GM21526 (cell line): ENCODE results near the gene MDH1B.
A peak's percentile ranks its signal among the peaks of the same experiment; 100 is the strongest.
"Not testable (repeated sequence)": the region's sequence is repeated elsewhere in the genome, so short reads cannot be mapped to it uniquely, and the experiment has no call there.

Experiments used
- ATAC-seq: cut with Tn5 transposase; IDR thresholded peaks from one replicate; pipeline ENCODE4 v1.9.1; 2021; ENCODE audit warnings: moderate library complexity; ENCODE audit not compliant: unreplicated experiment, low FRiP score

The MDH1B gene

DNA sequence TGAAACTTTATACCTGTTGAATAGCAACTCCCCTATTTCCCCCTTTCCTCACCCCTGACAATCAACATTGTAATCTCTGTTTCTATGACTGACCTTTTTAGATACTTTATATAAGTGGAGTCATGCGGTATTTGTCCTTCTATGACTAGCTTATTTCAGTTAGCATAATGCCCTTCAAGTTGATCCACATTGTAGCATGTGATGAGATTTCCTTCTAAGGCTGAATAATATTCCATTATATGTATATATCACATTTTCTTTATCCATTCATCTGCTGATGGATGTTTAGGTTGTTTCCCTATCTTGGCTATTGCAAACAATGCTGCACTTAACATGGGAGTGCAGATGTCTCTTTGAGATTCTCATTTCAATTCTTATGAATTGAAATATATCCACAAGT lies 9.7 kb upstream of the MDH1B start:
- no peak for ATAC-seq

DNA sequence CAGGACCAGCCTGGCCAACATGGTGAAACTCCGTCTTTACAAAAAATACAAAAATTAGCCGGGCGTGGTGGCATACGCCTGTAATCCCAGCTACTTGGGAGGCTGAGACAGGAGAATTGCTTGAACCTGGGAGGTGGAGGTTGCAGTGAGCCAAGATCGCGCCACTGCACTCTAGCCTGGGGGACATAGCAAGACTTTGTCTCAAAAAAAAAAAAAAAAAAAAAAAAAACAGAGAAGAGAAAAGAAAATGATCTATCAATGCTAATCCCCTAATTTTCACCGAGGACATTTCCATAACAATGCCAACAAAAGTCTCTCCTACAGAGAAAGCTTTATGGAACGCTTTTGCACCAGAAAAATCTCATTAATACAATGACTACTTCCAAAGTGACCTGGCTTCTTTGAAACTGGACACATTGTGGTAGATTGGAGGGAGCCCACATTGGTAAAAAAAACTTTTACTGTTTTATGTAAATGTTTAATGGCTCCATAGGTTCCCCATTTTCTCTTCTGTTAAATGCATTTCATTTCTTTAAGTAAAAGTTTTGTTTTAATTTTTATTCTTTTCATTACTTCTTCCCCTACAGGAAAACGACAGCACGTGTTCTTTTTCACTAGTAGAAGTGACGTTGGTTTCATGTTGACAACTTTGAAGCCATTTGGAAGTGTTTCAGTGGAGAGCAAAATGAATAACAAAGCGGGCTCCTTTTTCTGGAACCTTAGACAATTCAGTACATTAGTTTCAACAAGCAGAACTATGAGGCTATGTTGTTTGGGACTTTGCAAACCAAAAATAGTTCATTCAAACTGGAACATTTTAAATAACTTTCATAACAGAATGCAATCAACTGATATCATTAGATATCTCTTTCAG lies 1.2 kb upstream of the MDH1B start:
- ATAC-seq: no peak

DNA sequence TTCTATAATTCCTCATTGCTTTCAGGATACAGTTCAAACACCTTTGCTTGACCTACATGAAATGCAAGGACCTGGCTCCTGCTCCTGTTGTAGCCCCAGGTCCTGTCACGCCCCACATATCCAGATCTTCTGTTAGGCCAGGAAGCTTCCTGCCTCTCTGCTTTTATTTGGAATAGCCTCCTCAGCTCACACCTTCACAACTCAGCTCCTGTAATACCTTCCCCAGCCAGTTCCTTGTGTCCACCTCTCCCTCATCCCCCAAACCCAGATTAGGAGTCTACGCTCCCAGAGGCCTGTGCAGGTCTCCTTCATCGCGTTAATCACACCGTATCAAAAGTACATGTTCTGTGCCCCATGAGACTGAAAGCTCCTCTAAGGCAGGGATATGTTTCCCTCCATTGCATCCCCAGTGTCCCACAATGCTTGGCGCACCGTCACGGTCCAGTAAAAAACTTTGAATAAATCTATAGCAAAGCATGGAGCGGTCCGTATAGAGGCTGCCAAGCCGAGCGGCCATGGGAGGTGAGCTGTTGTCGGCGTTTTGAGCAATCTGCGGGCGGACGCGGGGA lies 371 bp downstream of the MDH1B start:
- no peak for ATAC-seq

DNA sequence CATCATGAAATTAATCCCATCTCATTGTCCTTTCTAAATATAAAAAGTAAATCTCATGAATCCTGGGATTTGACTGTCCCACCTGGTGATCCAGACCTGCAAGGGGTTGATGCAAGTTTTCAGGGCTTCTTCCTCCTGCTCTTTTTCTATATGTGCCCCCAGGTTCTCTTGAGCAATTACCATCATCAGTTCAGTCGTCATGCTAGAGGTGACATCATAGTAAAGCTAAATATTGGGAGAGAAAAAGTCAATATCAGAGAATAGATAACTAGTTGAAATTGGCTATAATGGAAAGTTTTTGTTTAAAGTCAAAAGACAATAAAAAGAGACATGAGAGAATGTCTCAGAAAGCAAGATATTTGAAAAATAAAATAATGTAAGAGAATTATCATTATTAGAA lies 8.3 kb downstream of the MDH1B start:
- no peak for ATAC-seq

DNA sequence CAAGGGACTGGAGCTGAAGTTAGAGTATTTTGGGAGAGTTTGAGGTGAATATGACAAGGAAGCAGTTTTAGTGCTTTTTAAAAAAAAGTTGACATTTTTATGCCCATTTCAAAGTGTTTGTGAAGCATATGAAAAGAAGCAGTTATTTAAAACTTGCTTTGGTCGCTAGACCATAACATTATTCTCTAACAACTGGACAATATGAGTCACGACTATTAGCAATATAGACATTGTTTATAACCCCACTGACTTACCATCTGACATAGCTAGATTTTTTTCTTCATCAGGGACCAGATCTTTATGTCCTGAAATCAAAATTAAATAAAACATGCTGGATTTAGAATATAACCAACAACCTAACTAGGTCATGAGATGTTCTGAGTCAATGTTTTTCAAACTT lies 24.3 kb downstream of the MDH1B start:
- no peak for ATAC-seq

DNA sequence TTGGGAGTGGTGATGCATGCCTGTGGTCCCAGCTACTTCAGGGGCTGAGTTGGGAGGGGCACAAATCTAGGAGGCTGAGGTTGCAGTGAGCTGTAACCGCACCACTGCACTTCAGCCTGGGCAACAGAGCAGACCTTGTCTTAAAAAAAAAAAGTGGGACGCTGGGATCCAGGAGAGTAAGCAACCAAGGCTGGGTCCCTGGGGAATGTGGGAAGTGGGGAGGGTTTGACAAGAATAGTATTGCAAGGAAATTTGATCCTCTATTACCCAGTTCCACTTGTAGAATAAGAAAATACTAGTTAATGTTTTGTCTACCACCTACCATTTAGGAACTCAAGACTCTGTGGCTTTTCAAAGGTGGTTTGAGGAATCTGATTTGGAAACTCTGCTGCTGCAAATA lies 25.9 kb downstream of the MDH1B start:
- ATAC-seq: no peak

DNA sequence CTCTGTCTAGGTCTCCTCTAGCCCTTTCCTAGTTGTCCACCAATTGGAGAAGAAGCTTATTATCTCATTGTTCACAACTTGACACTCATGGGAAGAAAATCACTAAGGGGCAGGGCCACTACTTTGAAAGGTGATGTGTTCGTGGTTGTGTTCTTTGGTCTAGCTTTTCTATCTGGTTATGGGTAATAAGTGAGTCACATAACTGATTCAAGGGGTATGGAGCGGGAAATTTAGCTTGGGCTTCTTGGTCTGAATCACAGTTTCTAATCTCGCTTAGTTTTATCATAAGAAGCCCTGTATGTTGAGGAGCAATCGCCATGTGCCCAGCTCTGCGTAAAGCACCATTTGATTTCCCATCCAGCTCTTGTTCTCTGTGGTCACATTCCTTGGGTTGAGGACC lies 28.2 kb downstream of the MDH1B start:
- no peak for ATAC-seq

DNA sequence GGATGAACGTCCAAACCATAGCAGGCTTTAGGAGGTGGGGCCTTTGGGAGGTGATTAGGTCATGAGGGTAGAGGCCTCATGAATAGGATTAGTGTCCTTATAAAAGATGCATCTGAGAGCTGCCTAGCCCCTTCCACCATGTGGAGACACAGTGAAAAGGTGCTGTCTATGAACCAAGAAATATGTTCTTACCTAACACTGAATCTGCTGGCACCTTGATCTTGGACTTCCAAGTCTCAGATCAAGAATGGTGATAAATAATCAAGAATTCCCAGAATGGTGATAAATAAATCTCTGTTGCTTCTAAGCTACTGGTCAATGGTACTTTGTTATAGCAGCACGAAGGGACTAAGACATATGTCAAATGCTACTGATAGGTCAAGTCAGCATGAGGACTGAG lies 31.8 kb downstream of the MDH1B start:
- ATAC-seq: no peak

DNA sequence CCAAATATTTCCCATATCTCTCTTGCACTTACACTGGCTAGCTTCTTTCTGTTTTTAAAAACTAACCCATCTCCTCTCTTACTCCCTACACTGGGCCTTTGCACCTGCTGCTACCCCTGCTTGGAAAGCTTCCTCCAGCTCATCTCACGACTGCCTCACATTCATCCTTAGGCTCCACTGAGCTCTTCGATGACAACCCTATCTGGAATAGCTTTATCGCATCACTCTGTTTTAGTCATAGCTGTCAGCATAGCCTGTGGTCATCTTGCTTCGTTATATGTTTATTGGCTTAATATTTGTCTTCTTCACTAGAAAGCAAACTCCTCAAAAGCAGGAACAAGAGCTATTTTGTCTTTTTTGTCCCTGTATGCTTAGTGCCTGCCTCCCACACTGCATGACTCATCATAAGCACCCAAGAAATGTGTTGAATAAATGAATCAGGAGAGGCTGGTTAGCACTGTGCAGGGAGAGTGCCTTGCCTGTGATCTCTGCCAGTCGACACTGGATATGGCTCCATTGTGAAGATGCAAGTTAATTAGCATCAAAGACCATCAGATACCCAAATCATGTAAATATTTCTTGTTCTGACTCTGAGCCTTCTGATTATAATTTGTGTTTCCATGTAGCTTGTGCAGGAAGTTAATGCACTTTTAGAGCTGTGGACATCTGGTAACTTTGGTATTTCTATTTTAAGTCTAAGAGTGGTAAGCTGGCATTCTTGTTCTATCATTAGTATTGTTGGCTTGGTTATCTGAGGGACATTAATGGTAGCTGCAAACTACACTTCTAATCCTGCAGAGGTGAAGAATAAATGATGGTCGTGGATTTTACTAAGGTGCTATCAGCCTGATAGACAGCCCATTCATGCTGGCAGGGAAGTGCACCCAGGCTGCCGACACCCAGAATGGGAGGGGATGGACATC lies 36.6 kb downstream of the MDH1B start:
- no peak for ATAC-seq

DNA sequence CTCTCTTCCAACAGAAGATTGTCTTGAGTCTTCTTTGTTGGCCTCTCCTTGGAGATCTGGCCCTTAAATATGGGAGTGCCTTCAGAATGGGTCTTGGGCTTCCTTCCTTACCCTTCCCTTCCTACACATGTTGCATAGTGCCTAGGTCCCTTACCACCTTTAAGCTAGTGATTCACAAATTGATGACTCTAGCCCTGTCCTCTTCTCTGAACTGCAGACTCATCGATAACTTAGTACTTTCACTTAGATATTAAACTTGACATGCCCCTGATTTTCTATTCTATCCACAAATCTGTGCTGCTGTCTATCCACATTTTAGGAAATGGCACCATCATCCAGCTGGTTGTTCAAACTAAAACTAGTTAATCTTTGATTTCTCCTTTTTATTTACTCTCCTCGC lies 37.8 kb downstream of the MDH1B start:
- no peak for ATAC-seq

DNA sequence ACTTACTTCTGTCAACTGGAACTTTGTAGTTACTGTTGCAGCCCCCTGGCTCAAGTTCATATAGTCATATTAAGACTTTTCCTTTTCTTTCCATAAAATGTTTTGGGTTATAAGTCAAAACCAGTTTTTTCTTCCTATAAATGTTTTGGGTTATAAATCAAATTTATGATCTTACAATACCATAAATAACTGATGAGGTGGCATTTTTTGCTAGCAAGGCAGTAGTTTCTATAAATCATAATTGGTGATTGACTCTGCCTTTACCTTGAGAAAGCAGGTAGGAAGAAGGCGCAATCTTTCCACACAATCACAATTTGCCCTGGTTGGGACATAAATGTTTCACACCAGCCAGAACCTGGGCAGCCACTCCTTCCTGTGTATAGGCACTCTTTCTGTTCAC lies 41.8 kb downstream of the MDH1B start:
- no peak for ATAC-seq

DNA sequence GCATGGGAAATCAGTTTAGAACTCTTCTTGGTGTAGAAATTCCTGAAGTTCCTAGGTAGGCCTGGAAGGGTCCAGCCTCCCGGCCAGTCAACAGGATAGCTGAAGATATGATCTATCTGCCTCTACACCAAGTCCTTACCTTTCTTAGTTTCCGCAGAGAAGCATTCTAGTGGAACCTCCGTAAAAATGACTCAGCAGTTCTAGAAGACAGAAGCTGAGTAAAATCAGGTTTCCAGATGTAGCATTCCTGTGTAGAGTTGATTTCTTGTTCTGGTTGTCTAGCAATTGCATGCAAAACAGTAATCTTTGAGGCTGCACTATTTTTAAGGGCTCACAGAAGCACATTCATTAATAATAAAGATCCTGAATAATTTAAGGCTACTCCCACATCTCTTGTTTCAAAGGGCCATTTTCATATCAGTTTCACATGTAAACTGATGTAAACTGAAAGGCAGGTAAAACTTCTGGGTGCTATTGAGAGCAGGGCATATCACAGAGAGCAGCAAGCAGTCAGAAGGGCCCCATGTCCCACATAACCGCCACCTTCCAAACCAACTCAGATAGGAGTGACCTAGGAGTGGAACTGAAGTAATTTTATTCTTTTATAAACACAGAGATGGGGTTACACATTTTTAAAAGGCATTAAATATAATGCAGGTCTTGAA lies 43.7 kb downstream of the MDH1B start:
- ATAC-seq: peak; percentile 67

DNA sequence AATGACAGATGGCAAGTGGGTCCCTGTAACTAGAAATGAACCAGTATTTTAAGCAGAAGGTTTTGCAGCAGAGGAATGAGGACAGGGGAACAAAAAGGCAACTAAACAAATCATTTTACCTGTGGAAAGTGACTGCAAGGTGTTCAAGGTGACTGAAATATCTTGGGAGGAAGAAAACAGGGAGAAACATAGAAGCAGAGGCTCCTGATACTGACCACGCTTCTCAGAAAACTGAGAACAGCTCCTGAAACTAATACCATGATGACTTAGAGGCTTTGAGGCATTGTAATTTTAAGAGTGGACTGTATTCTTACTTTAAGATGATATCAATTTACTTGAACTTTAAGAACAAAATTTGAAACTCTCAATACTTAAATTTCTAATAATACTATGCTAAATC lies 46.8 kb downstream of the MDH1B start, which contains the start of gene DYTN:
DYTN (minus strand) TSS at position 101 of the 400 bp plus-strand sequence. CDS start 117 bp downstream, outside the sequence.
- ATAC-seq: peak; percentile 39

DNA sequence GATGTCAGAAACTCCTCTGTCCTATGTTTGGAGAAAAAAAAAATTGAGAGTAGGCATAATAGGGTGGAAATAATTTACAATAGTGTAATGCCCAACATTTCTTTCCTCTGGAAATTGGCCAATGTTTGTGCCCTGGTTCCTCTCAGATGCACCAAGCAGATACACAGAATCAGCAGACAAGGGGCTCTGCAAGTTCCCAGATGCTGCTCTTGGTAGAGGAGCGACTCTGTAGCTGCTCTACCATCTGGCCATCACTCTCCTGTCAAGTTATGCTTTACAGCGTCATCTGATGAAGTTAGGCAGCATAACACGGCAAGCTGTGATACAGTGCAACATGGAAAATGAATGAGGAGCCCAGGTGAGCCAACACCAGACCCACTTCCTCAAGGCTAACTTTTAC lies 48.5 kb downstream of the MDH1B start:
- ATAC-seq: no peak

DNA sequence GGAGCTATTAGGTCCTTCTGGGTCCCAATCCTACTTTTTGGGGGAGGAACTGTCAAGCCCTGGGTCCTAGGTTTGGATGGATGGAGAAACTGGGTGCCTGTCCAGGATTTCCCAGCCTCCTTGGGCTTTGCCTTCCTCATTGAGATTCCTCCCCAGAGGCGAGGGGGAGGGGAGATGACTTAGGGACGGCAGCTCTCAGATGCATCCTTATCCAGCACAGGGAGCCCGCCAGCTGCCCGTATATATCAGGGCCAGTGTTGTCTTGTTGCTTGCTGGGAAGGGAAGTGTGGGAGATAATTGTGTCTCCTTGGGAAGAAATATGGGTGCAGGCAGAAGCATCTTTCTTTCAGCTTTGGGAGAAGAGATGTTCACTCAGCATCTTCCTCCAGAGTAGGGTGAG lies 49.9 kb downstream of the MDH1B start:
- ATAC-seq: not testable (repeated sequence)

DNA sequence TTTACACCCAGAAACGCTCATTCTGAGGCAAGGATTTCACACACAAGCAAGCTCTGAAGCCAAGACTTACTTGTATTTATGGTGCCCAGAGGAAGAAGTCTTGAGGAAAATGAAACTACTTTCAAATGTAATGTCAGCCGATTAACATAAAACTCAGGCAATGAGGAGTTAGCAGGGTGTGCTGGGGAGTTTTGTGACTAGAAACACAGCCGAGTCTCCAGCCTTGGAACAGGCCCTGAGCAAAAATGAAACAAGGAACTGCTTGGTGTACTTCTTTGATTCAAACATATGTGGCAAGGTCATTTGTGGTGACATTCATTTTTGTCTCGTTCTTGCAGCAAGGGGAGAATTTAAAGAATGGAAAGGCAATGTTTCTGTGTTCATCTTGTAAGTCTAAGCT lies 51.4 kb downstream of the MDH1B start:
- no peak for ATAC-seq

DNA sequence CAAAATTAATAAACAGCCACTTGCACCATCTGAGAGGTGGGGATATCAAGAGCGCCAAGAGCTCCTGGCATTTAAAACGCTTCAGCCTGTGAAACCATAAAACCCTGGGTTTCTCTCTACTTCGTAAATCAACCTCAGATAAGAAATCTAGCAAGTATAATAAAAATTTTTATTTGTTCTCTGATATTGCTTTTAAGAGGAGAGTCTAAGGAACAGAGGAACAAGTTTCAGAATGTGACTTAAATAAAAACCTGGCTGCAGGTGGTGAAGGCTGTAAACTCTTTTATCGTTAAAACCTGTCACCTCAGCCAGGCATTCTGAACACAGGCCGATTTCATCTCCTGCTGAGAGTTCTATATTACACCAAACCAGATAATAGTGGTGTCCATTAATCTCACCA lies 56.8 kb downstream of the MDH1B start:
- ATAC-seq: no peak

DNA sequence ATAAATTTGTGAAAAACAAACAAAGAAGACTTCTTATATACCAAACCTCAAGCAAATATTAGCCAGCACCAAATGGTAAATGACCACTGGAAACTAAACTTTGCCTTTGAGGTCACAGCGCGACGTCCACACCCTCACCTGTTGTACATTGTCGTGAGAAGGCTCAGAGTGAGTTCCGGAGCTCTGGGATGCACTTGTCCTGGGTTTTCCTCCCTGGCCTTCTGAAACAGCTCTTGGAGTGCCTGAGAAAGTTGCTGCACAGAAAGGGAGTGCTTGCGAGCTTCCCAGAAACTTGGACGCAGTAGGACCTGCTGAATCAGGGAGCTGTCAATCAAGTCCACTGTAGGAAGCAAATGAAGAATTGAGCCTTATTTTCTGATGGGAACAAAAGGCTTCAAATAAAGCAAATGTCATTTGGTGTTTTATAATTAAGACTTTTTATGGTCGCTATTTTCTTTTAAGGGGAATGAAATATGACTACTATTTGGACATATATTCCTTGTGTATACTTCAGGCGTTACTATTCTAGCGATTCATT lies 57.9 kb downstream of the MDH1B start:
- ATAC-seq: no peak

DNA sequence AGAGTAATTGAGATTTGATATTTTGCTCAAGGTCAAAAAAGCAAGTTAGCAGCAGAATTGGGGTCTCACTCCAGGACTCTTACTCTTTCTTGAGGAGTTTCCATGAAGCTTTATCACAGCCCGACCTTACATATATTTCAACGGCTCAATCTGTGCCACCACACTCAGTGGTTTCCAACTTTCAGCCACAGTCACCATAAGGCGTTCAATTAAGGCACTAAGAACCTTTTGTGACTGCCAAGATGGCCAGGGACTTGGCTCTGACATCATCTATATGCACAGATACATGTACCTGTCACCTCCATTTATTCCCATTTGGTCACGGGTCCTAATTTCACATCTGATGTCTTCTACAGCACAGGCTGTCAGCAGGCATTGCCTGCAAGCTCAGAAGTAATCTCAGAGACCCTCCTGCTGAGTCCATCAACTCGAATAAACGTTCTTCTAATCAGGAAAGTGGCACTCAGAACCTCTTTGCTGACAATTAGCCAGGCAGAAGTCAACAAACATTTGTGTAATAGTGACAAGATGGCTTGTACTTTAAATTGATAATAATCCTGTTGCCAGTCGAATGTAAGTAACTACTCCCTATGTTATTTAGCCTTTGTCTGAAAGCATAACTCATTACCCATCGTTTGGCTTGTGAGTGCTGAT lies 63.0 kb downstream of the MDH1B start:
- ATAC-seq: no peak

DNA sequence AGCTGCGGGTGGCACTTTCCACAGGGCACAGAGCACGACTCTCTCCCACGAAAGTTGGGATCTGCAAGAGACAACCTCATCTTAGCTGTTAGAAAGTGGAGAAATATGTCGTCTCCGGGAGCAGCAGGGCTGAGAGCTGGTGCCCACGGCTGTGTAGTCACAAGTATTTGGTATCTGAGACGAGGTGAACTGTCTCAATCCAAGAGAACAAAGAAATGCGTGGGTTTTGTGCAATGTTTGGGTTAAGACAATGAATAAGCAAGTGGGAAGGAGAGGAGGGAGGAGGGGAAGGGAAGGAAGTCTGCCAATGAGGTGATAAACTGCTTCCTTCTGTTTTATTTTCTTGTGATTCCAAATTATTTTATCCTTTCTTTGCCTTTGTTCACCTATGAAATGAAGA lies 65.0 kb downstream of the MDH1B start:
- ATAC-seq: no peak
